ENCODE results near the gene VEPH1. TPM values are rescaled to one million over a fixed set of nuclear protein-coding genes. Genes with fewer than 3 reads are reported as not detected.

The VEPH1 gene
- total RNA-seq, 1 experiment from 2014 or later: 0.32 TPM

- H3K27me3 ChIP-seq (replicated peaks; ENCODE audit: insufficient read depth, low read depth, low read length, poor library complexity): no peaks in the 10 kb centered on the region
- H3K4me3 ChIP-seq (ENCODE audit: low read depth, low read length, poor library complexity, severe bottlenecking): no peak overlapping the region
- intact Hi-C loops (cut with micrococcal nuclease; ENCODE audit: unreplicated experiment): no loop called here
- no TSS peak for BruUV-seq (replicated peaks)
- ChIA-PET POLR2A (ENCODE audit: low non-redundant PET) (no interaction called here), CTCF (no interaction called here)
- H3K9me3 ChIP-seq (ENCODE audit: low read depth, low read length, poor library complexity, severe bottlenecking): no peaks in the 10 kb centered on the region
- no peak for TF ChIP-seq EZH2 (IDR thresholded peaks at IDR 0.05; ENCODE audit: borderline replicate concordance, low read depth, low read length, poor library complexity, severe bottlenecking)
- no peak for TF ChIP-seq CTCF (conservative IDR thresholded peaks at IDR 0.05; ENCODE audit: low read depth, low read length)
- peaks cover 4% of the 10 kb centered on the region for H3K4me1 ChIP-seq (ENCODE audit: insufficient read depth, low read length, poor library complexity, severe bottlenecking)
- no peak for DNase-seq (ENCODE audit: low spot score)
- H3K27ac ChIP-seq (ENCODE audit: low read depth, low read length, poor library complexity, severe bottlenecking): no peak overlapping the region
- H3K36me3 ChIP-seq (ENCODE audit: insufficient read depth, low read length, poor library complexity, severe bottlenecking): no peaks in the 10 kb centered on the region
Observed at GRCh38 chr3:157333551-157333991, 169.6 kb downstream of the VEPH1 start.

- peaks cover under 1% of the 10 kb centered on the region for H3K4me1 ChIP-seq (ENCODE audit: insufficient read depth, low read length, poor library complexity, severe bottlenecking)
- ChIA-PET POLR2A (ENCODE audit: low non-redundant PET) (no interaction called here), CTCF (no interaction called here)
- no peak for DNase-seq (ENCODE audit: low spot score)
- TF ChIP-seq EZH2 (IDR thresholded peaks at IDR 0.05; ENCODE audit: borderline replicate concordance, low read depth, low read length, poor library complexity, severe bottlenecking) (no peak), CTCF (conservative IDR thresholded peaks at IDR 0.05; ENCODE audit: low read depth, low read length) (no peak)
- no peaks in the 10 kb centered on the region for H3K27me3 ChIP-seq (replicated peaks; ENCODE audit: insufficient read depth, low read depth, low read length, poor library complexity)
- BruUV-seq (replicated peaks): no TSS peak
- intact Hi-C loops (cut with micrococcal nuclease; ENCODE audit: unreplicated experiment): no loop called here
- no peaks in the 10 kb centered on the region for H3K9me3 ChIP-seq (ENCODE audit: low read depth, low read length, poor library complexity, severe bottlenecking)
- H3K27ac ChIP-seq (ENCODE audit: low read depth, low read length, poor library complexity, severe bottlenecking): no peak overlapping the region
- no peaks in the 10 kb centered on the region for H3K36me3 ChIP-seq (ENCODE audit: insufficient read depth, low read length, poor library complexity, severe bottlenecking)
- no peak overlapping the region for H3K4me3 ChIP-seq (ENCODE audit: low read depth, low read length, poor library complexity, severe bottlenecking)
Observed at GRCh38 chr3:157330206-157330605, 173.0 kb downstream of the VEPH1 start.

- no peak for DNase-seq (ENCODE audit: low spot score)
- no peak overlapping the region for H3K27ac ChIP-seq (ENCODE audit: low read depth, low read length, poor library complexity, severe bottlenecking)
- TF ChIP-seq CTCF (conservative IDR thresholded peaks at IDR 0.05; ENCODE audit: low read depth, low read length): no peak
- no peak for TF ChIP-seq EZH2 (IDR thresholded peaks at IDR 0.05; ENCODE audit: borderline replicate concordance, low read depth, low read length, poor library complexity, severe bottlenecking)
- H3K4me1 ChIP-seq (ENCODE audit: insufficient read depth, low read length, poor library complexity, severe bottlenecking): no peaks in the 10 kb centered on the region
- intact Hi-C loops (cut with micrococcal nuclease; ENCODE audit: unreplicated experiment): no loop called here
- ChIA-PET CTCF (no interaction called here), POLR2A (ENCODE audit: low non-redundant PET) (interaction anchor here (0.9 kb wide), 1 partner anchor 9 kb away, joined by 3 read pairs; no protein-coding TSS in a partner anchor)
- no peak overlapping the region for H3K4me3 ChIP-seq (ENCODE audit: low read depth, low read length, poor library complexity, severe bottlenecking)
- no peaks in the 10 kb centered on the region for H3K36me3 ChIP-seq (ENCODE audit: insufficient read depth, low read length, poor library complexity, severe bottlenecking)
- no peaks in the 10 kb centered on the region for H3K9me3 ChIP-seq (ENCODE audit: low read depth, low read length, poor library complexity, severe bottlenecking)
- no peaks in the 10 kb centered on the region for H3K27me3 ChIP-seq (replicated peaks; ENCODE audit: insufficient read depth, low read depth, low read length, poor library complexity)
- BruUV-seq (replicated peaks): no TSS peak
Observed at GRCh38 chr3:157329551-157329950, 173.7 kb downstream of the VEPH1 start.

Data from A673 (cell line).